ENCODE measurements around the gene HOXA3. TPM values are rescaled to one million over a fixed set of nuclear protein-coding genes. Genes with fewer than 3 reads are reported as not detected.

The HOXA3 gene
- total and polyA plus RNA-seq, 2 of the 8 experiments (the other 6 are each of a cell fraction or from before 2014, with no cell fraction given), result not detected

GRCh38 chr7:27179503-27180430 lies 27.4 kb upstream of the HOXA3 start (continued):
- no peak for TF ChIP-seq TBP (IDR thresholded peaks at IDR 0.05; ENCODE audit: low read depth, low read length)
- peak; percentile 31 to 48; a peak in 3 of 4 replicates for TF ChIP-seq RAD21 (IDR thresholded peaks at IDR 0.05 in 1 of 2, conservative IDR thresholded peaks at IDR 0.05 in 1 of 2; ENCODE audit: low read depth in 2 of 2, low read length in 2 of 2)
- TF ChIP-seq SP1 (IDR thresholded peaks at IDR 0.05; ENCODE audit: low read depth, low read length), result peak; percentile 29; the same call in 1 of the 2 replicates
- no peak for TF ChIP-seq KDM4A (IDR thresholded peaks at IDR 0.05; ENCODE audit: low read depth, low read length, severe bottlenecking)
- peak; percentile 65; the same call in 1 of the 2 replicates for TF ChIP-seq GABPA (IDR thresholded peaks at IDR 0.05; ENCODE audit: borderline replicate concordance, insufficient read depth, low read length)
- TF ChIP-seq TEAD4 (IDR thresholded peaks at IDR 0.05; ENCODE audit: low read depth, low read length), result 0 out of 2 replicates have a peak, but pooled peaks have one; percentile 8
- TF ChIP-seq CBX5 (IDR thresholded peaks at IDR 0.05; ENCODE audit: low read depth, low read length), result no peak
- no peak for TF ChIP-seq SP2 (IDR thresholded peaks at IDR 0.05; ENCODE audit: low read length)
- TF ChIP-seq SUZ12 (IDR thresholded peaks at IDR 0.05; ENCODE audit: low read length), result peak; percentile 91
- TF ChIP-seq EZH2 (IDR thresholded peaks at IDR 0.05; ENCODE audit: low read depth, low read length, severe bottlenecking), result peak; percentile 64
